ENCODE data around the gene TBC1D3B.
"Not testable (repeated sequence)": the region's sequence is repeated elsewhere in the genome, so short reads cannot be mapped to it uniquely, and the experiment has no call there.

TBC1D3B gene

DNA sequence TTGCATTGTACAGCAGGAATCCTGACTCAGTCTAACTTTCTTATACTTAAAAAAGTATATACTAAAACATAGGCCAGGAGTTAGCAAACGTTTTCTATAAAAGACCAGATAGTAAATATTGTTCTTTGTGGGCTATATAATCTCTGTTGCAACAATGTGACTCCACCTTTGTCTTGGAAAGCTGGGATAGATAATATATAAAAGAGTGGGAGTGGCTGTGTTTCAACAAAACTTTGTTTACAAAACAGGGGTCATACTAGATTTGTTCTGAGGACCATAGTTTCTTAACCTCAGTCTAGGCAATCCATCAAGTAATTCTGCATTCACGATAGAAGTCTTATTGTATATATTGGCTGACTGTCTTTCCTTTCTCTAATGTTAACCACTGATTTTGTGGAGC is 9.0 kb upstream of the TBC1D3B start:
- in situ Hi-C loops (cut with MboI; ENCODE audit: low pct_unique_long_range_greater_than_20kb, low sequenced_read_pairs) = no loop called here
- no peak for DNase-seq

DNA sequence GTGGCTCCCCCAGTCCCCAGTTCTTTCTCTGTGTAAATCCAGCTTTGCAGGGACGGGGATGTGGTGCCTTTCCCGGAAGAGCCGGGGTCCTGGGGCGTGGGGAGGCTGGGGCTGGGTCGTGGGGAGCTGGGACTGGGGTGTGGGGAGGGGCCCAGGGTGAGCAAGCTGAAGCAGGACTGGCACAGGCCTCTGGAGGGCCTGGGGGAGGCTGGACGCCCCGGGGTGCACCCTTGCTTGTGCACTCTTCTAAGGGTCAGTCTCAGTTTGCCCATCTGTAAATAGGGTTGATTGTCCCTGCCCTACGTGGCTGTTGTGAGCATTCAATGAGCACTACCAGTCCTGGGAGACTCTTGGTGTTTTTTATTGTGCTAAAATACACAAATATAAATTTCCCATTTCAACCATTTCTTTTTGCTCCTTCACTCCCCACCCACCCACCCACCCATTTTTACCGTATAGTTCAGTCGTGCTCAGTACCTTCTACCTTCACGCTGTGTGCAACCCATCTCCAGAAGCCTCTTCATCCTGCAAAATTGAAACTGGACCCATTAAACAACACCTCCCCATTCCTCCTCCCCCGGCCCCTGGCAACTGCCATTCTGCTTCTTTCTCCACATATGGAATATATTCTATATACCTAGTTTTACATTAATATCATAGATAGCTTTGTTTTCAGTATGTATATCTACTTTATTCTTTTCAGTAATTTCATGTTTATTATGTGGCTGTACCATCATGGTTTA is 7.8 kb upstream of the TBC1D3B start:
- in situ Hi-C loops (cut with MboI; ENCODE audit: low pct_unique_long_range_greater_than_20kb, low sequenced_read_pairs) = no loop called here
- no peak for DNase-seq

DNA sequence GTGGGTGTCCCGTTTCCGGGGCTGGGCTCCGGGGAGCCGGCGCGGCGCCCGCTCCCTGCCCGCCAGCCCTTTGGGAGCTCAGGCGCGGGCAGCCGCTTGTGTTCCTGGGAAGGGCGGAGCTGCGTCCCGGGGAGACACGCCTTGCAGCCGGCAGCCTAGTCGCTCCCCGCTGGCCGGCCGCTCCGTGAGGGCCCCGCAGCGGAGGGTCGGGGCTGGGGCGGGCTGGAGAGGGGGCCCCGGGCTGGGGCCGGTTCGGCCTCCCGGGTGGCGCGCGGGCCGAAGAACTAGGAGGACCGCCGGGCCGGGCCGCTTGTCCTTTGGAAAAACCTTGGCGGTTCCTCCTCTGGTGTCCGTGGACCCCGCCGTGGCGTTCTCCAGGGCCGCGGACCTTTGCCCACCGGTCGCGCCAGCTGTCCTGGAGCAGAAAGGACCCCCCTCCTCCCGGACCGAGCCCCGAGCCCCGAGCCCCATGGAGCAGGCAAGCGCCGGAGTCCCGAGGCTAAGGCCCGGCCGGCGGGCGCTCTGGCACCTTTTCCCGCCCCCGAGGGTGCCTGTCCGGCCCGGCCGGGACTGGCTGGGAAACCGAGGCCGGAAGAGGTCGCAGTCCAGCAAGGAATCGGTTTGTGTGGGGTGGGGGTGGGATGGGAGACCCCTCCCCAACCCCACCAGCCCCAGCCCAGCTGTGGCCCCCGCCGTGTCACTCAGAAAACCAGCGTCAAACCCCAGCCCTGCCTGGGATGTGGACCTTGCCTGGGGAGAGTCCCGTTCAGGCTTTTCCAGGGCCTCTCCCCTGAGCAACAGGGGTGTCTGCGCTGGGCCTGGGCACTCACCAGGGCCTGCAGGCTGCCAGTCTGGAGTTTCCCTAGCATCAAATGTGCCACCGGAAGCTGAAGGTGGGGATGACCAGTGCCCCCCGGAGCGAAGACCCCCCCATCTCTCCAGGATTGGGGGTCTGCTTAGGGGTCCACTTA is 6.8 kb upstream of the TBC1D3B start:
- DNase-seq = no peak
- in situ Hi-C loops (cut with MboI; ENCODE audit: low pct_unique_long_range_greater_than_20kb, low sequenced_read_pairs) = no loop called here

DNA sequence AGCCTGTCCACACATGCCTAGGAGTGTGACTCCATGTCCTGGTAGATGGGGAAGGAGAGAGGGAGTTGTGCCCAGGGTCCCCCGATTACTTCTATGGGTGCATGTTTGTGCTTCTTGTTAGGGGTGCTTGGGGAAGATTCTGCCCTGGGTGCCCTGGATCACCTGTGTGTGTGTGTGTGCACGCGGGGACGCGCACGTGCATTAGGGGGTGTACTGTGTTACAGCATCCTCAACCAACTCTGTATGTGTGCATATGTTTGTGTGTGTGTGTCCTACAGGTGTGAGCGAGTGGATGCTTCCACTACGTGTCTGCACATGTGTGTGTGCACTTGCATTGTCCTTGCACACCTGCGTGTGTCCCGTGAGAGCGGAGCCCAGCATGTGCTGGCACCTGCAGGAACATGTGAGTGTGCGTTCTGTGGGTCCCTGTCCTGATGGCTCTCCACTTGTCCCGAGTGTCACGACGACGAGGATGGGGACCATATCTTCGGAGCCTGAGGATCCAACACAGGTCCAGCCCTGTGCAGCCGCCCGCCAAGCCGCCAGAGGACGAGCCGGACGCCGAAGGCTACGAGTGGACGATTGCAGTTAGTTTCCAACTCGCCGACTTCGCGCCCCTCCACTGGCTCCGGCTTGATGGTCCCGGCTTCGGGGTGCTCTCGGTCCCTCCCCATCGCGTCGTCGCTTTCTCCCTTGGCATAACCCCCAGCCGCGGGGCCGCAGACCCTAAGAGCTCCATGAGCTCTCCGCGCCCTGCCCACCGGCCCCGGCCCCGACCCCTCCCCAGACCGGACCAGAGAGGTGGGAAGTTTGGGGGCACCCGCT is 6.0 kb upstream of the TBC1D3B start:
- DNase-seq = no peak
- in situ Hi-C loops (cut with MboI; ENCODE audit: low pct_unique_long_range_greater_than_20kb, low sequenced_read_pairs) = no loop called here

DNA sequence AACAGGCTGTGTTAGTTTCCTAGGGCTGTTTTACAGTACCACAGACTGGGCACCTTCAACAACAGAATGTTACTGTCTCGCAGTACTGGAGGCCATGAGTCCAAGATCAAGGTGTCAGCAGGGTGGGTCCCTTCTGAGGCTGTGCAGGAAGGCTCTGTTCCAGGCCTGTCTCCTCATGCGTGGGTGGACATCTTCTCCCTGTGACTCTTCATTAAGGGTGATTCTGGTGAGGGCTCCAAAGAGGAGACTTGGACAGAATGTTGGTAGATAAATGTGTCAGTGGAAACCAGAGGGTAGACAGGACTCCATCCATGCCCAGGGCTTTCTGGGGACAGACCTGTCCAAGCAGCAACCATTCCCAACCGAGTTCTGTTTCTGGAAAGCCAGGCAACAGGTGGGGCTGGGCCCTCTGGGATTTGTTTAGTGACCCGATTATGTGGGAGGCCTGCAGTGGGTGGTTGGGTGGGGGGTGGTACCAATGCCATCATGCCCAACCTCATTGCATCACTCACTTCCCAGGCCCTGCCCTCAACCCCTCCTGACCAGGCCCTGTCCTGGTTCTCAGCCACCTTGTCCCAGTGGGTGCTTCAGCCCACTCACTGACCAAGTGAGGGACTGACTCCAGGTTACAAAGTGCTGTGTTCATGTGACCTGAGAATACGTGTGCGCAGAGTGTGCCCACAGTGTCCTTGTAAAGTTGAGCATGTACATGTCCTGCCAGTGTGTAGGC is 5.2 kb upstream of the TBC1D3B start:
- in situ Hi-C loops (cut with MboI; ENCODE audit: low pct_unique_long_range_greater_than_20kb, low sequenced_read_pairs); DNase-seq: not testable (repeated sequence)

DNA sequence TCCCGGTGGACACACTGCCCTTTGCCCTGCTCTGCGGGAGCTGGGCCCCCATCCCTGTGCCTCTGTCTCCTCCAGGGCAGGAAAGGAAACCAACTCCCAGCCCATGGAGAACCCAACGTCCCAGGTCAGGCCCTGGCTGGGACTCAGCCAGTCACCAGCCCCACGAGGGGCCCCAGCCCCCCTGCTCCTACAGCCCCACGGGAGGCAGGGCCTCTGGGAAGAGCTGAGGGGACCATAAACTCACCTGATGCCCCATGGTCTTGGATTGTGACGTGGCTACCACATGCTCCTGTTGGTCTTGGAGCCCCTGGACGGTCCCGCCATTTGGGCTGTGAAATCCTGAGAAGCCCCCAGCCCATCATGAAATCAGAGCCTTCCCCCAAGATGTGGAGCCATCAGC is 7.6 kb downstream of the TBC1D3B start:
- DNase-seq; in situ Hi-C loops (cut with MboI; ENCODE audit: low pct_unique_long_range_greater_than_20kb, low sequenced_read_pairs): not testable (repeated sequence)

DNA sequence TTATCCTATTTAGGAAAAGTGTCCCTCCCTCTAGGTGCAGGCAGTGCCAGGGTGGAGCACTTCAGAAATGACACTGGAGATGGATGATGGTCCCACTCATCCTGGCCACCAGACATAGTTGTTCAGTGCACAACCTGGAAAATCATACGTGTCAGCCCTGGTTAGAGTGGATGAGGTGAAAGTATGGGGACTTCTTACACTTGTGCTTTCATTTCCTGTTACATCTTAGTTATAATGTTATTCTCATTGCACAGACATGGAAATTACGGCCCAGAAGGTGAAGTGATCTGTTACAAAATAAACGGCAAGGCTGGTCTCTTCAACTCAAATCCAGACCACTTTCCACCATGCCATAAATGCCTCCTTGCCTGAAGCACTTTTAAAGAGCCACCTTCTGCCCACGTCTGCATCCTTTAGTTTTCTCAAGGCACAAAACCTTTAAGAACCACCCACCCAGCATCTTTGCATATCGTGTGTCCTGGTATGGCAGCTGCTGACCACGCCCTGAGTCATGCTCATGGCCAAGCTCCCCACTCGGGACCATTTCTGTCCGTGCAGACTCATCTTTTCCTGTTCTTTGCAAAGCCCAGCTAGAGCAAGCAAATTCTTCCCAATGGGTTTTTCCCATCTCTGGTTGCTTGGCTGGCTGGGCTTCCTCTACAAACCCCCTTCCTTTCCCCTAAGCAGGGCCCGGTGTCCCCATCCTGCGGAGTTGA is 22.4 kb downstream of the TBC1D3B start:
- in situ Hi-C loops (cut with MboI; ENCODE audit: low pct_unique_long_range_greater_than_20kb, low sequenced_read_pairs) = no loop called here
- no peak for DNase-seq

DNA sequence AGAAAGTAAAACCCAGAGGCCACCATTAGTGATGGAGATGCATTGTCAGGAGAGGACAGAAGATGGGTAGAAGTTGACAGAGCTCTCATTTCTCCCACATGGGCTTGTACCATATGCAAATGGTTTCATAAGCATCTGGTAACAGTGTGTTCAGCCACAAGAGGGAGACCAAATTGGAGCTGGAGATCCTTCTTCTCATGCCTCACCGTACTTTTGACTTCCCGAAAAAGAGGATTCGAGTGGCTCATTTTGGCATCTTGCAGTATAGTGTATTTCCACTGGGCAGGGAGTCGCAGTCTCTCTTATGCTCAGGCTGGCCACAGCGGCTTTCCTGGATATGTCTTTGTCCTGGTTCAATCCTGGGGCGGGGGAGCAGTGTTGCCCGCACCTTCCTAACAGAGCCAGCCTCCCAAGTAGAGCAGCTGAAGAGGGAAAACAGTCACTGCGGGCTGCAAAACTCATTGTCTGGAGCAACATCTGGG is 23.8 kb downstream of the TBC1D3B start:
- DNase-seq = no peak
- in situ Hi-C loops (cut with MboI; ENCODE audit: low pct_unique_long_range_greater_than_20kb, low sequenced_read_pairs) = no loop called here

DNA sequence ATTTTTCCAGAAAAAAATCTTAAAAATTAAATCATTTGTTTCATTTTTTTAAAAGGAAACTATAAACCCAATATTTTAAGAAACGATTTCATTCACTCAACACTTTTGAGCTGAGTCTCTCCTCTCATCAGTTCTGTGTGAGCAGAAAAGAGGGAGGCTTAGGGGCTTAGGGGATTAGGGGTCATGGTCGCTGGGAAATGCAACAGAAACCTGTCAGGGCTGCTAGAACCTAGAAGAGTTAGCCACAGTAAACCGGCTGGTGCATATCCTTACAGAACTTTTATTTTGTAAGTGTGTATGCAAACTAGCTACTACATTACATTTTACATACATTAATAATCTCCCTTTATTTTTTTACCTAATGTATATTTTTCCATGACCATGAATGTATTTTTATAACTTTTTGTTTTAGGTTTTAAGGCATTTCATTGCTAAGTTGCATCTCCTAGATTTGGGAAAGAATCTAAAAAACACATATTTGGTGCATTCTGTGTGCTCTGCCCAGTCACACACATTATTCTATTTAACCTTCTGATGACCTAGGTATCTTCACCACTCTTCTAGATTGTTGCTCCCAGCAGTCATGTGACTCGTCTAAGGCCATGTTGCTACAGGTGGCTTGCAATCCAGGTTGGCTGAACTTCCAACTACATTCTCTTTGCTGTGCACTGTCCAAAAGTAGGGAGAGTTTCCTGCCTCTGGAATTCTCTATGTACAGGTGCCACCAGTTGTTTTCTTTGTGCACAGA is 24.4 kb downstream of the TBC1D3B start:
- no peak for DNase-seq
- in situ Hi-C loops (cut with MboI; ENCODE audit: low pct_unique_long_range_greater_than_20kb, low sequenced_read_pairs) = no loop called here

DNA sequence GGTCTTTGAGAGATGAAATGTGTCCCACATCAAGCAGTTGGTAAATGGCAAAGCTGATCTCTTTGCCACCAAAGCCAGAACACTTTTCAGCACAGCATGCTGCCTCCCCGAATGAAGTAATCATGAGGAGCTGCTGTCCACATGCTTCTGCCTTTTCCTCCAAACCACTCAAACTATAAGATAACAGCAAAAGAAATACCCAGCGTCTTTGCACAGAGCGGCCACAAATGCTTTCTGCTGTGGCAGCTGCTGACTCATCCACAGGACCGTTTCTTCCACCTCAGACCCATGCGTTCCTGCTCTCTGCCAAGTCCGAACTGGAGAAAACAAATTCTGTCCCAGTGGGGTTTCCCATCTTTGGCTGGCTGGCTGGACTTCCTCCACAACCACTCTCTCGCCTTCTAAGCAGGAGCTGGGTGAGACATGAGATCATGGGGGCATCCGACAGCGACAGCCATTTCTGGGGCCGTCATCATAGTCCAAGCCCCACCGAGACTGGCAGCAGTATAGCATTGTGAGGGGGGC is 27.1 kb downstream of the TBC1D3B start:
- in situ Hi-C loops (cut with MboI; ENCODE audit: low pct_unique_long_range_greater_than_20kb, low sequenced_read_pairs) = no loop called here
- no peak for DNase-seq

DNA sequence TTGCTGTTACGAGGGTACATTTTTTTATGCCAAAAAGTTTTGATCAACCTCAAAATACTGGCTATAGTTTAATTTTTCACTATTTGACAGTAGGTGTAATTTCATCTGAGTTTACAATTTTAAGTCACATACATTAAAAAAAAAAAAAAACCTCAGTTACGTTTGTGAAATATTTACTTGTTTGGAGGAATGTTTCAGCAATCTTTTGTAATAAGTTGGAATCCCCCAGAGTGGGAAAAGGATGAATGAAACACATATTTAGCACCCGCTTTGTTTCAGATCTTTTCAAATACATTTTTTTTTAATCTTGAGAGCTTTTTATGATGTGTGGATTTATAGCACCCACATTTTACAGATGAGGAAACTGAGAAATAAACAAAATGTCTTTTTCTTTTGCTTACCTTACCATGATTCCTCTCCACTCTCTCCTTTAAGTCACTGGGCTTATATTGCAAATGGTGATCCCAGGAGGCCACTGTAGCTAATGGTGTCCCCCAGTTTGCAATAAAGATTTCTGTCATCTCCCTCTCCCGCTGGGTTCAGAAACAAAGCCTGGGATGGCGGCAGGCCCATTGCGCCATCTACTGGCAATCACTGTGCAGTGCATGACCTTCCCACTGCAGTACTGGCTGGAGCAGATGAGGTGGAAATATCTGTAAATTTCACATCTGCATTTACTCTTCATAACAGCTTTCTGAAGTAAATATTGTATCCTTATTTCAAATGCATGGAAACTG is 27.7 kb downstream of the TBC1D3B start:
- in situ Hi-C loops (cut with MboI; ENCODE audit: low pct_unique_long_range_greater_than_20kb, low sequenced_read_pairs) = no loop called here
- DNase-seq = peak; percentile 77

DNA sequence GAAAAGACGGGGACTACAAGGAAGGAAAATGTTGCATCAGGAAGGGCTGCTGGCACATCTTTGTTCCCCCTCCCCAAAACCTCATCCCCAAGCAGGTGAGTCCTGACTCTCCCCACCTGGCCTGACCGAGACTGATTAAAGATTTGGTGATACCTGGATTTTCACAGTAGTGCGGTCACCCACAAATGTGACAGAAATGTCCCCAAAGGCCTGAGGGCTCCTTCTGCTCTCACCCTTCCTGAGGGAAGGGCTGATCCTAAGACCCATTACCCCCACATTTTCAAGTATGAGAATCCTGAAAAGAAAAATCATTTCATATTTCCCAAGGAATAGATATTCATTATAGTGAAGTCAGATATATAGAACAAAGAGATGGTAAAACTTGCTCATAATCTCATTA is 28.8 kb downstream of the TBC1D3B start:
- in situ Hi-C loops (cut with MboI; ENCODE audit: low pct_unique_long_range_greater_than_20kb, low sequenced_read_pairs) = no loop called here
- DNase-seq = no peak

DNA sequence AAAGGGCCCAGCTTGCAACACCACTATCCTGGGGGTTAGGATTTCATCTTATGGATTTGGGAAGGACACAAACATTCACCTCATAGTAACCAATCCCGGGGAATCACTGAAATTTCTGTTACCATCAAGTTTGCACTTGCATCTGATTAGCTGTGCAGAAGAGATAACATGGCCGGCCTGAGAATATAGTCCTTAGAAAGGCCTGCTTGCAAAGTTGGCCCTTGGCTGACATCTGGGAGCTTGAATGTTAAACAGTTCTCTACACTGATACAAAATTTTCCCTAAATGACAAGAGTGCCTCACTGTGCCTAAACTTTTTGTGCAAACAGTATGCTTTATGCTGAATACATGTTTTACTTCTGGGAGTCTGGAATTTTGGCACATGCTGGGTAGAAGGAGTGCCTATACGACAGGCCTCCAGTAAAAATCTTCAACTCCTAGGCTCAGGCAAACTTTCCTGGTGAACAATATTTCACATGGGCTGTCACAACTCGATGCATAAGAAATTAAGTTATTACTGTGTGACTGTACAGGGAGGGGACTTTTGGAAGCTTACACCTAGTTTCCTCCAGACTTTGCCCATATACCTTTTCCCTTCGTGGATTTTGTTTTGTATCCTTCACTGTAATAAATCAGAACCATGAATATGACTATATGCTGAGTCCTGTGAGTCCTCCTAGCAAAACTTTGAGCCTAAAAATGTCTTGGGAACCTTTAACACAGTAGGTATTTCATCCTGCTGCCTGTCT is 31.3 kb downstream of the TBC1D3B start:
- in situ Hi-C loops (cut with MboI; ENCODE audit: low pct_unique_long_range_greater_than_20kb, low sequenced_read_pairs) = no loop called here
- DNase-seq = no peak

DNA sequence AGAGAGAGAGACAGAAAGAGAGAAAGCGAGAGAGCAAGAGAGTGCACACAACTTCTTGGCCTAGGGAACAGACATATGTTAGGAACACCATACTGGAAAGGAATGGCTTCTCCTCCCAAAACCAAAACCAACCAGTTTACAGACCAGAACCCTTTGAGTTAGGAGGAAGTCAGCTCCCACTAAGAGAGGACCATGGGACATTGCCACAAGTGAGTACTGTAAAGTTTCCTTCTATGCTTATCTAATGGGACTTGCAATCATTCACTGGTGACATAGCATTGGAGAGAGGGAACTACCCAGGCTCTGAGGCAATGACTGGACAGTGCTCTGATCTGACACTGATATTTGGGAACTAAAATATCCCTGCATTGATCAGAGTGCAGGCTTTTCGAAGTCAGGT is 32.4 kb downstream of the TBC1D3B start:
- in situ Hi-C loops (cut with MboI; ENCODE audit: low pct_unique_long_range_greater_than_20kb, low sequenced_read_pairs) = no loop called here
- DNase-seq = no peak

DNA sequence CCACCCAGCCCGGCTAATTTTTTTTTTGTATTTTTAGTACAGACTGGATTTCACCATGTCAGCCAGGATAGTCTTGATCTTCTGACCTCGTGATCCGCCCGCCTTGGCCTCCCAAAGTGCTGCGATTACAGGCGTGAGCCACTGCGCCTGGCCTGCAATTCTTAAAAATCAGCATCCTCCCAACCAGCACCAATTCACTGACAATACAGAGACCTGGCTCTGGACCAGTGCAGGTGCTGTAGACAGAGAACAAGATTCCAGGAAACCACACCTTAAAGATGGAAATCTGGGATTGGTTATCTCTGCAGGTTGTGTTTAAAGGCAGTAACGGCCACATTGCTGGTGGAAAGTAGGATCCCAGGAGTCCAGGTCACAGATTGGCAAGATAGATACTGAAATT is 33.6 kb downstream of the TBC1D3B start:
- in situ Hi-C loops (cut with MboI; ENCODE audit: low pct_unique_long_range_greater_than_20kb, low sequenced_read_pairs) = no loop called here

DNA sequence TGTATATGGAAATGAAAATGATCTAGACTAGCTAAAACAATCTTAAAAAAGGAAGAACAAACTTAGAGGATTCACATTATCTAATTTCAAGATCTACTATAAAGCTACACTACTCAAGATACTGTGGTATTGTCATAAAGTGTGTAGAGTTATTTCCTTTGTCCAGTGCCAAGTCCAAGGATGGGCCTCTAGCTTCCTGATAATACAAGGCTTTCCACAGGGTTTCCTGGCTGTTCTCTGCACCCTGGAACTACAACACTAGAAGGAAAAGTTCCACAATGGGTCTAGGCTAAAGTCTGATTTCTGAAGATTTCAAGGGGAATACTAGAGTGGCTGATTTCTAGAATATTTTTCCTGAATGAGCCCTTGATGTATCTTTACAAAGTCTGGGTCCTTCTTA is 34.2 kb downstream of the TBC1D3B start:
- no peak for DNase-seq
- in situ Hi-C loops (cut with MboI; ENCODE audit: low pct_unique_long_range_greater_than_20kb, low sequenced_read_pairs) = no loop called here

More for the DNA sequence above, 33.6 kb downstream of the TBC1D3B start:
- no peak for DNase-seq
